Hypothalamus (tissue), 51 donors: ENCODE measurements around the gene DGCR2.
"Not testable (repeated sequence)": the region's sequence is repeated elsewhere in the genome, so short reads cannot be mapped to it uniquely, and the experiment has no call there.

ENCODE experiments used
- DNase-seq, 51 donors: peaks; one replicate each; lab custom pipeline; 2025; lab: John Stamatoyannopoulos, UW

Gene DGCR2

GRCh38 chr22:19035126-19035473 lies 87.1 kb downstream of the DGCR2 start:
- DNase-seq = not testable (repeated sequence)

DNA sequence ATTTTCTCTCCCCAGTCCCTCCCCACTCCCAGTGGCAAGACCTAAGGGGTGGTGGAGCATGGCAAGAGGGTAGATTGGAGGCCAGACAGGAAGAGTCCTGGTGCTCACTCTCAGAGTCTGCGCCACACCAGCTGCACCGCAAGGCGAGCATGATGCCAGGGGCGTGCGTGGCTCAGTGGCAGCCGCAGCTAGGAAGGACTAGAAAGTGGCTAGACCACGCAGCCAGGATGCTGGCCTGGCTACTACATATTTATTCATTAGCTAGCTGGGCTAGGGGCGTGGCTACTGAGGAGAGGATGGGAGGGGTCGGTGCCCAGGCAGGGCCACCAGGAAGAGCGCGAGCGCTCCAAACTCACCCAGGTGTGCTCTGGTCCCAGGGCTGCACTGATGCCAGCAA lies 87.5 kb downstream of the DGCR2 start:
- not testable (repeated sequence) for DNase-seq

DNA sequence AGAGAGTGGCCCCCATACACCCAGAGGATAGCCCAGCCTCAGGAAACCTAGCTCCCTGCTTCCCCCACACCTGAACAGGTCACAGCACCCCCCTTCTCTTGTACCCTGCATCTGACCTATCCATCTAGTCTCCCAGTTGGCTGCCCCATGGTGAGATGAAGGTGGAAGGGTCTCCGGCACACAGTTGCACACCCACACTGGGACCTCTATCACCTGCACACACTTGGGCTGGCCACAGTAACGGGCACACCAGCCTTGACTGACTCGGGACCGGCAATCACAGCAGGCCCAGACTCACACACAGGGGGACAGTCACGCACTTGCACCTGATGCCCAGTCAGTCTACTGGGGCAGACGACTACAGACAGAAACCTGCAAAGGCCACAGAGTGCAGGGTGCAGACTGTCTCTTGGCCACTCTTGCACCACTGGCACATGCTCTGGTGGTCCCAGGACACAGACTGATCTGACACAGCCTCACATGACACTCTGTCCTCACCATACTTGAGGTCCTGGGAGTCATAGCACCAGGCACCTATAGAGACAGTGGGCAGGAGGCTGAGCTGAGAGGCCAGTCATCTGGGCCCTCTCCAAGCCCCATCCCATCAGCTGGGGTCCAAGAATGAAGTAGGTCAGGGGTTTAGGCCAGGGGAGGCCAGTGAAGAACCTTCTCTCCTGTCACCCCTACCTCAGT lies 88.0 kb downstream of the DGCR2 start:
- not testable (repeated sequence) for DNase-seq

GRCh38 chr22:19033568-19033905 lies 88.7 kb downstream of the DGCR2 start:
- DNase-seq = not testable (repeated sequence)

DNA sequence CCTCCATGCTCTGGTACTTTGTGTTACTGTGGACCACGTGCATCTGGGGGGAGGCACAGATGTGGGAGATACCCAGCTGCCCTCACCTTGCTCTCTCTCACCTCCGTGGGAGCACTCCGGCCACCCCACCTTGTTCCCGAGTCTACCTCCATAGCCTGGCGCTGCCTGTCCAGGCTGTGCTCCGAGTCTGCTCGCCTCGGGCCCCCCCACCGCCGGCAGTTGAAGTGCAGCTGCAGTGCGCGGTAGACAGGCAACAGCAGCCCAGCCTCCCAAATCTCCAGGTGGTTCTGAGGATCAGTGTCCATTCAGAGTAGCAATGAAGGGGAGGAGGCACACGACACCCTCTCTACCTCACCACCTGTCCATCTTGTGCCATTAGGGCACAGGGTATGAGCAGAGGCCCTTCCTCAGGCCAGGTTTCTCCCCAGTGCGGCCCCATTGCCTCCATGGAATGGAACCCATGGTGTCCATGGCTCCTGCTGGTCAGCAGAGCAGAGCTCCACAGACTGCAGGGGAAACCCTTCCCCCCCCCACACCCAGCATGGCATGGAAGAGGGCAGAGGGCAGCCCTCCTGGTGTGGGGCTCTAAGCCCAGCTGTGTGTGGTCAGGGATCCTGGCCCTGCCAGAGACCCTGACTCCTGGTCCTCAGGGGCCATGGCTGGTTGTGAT lies 89.2 kb downstream of the DGCR2 start:
- DNase-seq = not testable (repeated sequence)

GRCh38 chr22:19032156-19032785 lies 89.9 kb downstream of the DGCR2 start:
- not testable (repeated sequence) for DNase-seq

DNA sequence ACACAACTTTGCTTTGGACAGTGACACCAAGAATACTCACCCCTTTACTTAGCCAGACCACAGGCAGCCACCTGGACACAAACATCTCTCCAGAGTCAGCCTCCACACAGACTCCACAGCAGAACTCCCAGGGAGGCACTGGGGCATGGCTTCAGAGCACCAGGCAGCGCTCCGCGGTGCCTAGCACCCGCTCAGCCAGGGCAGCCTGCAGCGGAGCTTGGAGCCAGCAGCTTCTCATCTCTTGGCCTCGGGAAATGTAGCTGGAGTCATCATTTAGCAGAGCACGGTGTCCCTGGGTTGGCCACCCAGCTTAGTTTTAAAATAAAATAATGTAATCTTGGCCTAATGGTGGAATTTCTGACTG lies 91.3 kb downstream of the DGCR2 start:
- not testable (repeated sequence) for DNase-seq

DNA sequence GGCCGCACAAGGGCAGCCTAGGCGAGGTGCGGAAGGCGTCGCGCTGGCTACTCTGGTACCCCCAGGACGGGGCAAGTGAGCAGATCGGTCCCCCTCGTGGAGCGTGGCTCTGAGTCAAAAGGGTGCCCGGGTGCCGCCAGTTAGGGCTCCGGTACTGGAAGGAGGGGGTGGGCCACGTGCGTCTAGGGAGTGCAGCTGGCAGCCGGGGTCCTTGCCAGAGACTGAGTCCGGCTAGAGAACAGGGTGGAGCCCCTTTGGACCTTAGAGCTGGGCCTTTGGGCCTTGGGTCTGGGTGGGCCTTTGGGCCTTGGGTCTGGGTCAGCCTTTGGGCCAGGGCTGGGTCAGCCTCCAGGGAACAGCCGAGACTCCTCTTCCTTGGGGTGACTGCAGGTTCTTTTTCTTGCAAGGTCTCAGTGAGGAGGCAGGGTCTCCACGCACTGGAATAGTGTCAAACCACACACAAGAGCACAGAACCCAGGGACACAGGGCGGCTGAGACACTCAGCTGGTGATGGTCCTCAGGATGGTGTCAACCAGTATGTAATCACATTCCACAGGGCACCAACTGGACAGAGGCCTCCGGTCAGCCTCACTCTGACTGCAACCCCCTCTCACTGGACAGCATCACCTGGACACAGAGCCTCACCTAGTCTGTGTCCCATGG lies 91.9 kb downstream of the DGCR2 start:
- not testable (repeated sequence) for DNase-seq

- DNase-seq = peak in 1 of 51 donors; percentile 29
Observed at GRCh38 chr22:19029113-19030103, 92.8 kb downstream of the DGCR2 start.

DNA sequence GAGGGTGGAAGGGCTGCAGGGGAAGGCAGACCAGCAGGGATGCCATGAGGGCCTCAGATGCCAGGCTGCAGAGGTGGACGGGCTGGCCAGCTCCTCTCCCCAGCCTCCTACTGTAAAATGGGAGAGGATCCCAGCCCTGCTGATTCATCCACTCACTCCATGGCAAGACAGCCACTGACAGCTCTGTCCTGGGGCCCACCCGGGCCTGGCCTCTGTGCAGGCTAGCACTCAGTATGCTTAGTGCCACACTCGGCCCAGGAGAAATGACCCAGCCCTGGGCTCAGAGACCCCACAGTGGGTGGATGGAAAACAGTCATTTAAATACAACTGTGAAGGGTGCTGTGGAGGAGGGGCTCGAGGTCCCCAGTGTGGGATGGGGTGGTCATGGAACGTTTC lies 94.2 kb downstream of the DGCR2 start:
- DNase-seq = not testable (repeated sequence)

DNA sequence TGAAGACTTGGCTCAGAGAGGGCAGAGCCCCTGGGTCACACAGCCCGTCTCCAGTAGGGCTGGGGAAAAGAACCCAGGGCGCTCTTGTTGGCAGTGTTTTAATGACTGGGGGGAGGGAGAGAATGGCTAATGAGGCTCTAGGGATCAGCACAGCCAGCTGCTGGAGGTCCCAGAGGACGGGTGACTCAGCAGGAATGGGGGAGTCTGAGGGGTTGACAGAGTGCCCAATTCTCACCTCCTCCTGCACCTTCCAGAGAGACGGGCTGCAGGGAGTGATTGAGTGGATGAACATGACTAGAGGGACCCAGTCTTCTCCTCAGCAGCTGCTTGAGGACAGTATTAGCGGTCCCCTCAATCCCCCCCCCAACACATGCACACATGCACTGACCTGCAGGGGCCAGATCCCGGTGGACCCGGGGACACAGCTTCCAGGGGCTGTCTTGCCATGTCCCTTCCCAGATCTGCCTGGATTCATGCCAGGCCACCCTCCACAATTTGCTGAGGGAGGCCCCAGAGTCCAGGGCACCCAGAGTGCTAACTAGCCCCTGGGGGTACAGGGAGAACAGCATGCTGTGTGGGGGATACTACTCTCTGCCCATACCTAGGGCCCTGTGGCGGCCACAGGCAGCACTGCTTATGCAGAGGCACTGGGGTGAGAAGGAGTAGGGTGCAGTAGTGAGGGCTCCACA lies 94.7 kb downstream of the DGCR2 start:
- DNase-seq = not testable (repeated sequence)

- not testable (repeated sequence) for DNase-seq
Observed at GRCh38 chr22:19026080-19026479, 96.1 kb downstream of the DGCR2 start.

GRCh38 chr22:19024956-19025489 lies 97.2 kb downstream of the DGCR2 start:
- not testable (repeated sequence) for DNase-seq

DNA sequence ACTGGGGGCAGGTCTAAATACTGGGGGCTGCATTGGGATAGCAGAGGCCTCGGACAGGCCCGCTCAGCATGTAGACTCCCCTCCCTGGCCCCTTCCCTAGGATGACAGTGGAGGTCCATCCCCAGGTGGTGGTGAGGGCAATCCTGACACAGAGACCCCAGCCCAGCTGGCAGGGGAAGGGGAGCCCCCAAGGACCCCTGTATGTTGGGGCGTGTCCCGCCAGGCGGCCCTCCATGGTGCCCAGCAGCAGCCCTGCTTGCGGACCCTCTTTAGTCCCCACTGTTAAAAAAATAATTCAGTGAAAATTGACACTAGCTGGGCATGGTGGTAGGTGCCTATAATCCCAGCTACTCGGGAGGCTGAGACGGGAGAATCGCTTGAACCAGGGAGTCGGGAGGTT lies 98.3 kb downstream of the DGCR2 start:
- DNase-seq = not testable (repeated sequence)

DNA sequence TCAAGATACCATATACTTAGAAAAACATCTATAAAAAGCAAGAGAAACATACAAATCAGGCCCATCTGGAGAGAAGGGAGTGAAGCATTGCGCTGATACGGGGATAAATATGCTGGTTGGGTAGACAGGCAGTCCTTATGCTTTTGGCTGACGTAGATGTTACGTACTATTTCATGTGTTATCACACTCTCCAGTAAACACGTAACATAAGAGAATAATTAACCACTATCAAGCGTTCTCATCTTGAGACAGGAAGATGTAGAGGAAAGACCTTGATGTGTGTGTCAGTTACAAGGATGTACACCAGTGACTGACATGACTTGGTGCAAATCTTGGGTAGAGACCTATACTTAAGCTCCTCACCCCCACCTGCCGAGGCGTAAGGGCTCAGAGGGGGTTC lies 99.5 kb downstream of the DGCR2 start:
- DNase-seq = no peak

- DNase-seq = no peak
Observed at GRCh38 chr22:19019679-19020032, 102.6 kb downstream of the DGCR2 start.

- DNase-seq = no peak
Observed at GRCh38 chr22:19019029-19019678, 103.1 kb downstream of the DGCR2 start.

GRCh38 chr22:19018256-19018655 lies 104.0 kb downstream of the DGCR2 start:
- DNase-seq = no peak
